Left lung (tissue), 10 donors: ENCODE measurements around the gene MOB3B. TPM values are rescaled to one million over a fixed set of nuclear protein-coding genes. Genes with fewer than 3 reads are reported as not detected.
A peak's percentile ranks its signal among the peaks of the same experiment; 100 is the strongest.

Experiments
- ATAC-seq: fragments of 200-7000 bp; cut with Tn5 transposase; one replicate; pipeline ENCODE4 v1.9.1; 2020; ENCODE audit warnings: moderate library complexity
- DNase-seq, 4 donors: peaks; one replicate each; pipeline ENCODE4 v3.0.0-alpha.2; 2013 to 2020
- H3K27ac ChIP-seq, 2 donors: fragments of 200-600 bp; sonication (generic) in 1 of 2; one replicate each; pipeline versions ENCODE4 v1.5.0 to v1.8.0; 2020 to 2021
- H3K27me3 ChIP-seq, 2 donors: fragments of 200-600 bp; sonication (generic) in 1 of 2; one replicate each; pipeline versions ENCODE4 v1.5.0 to v1.8.0; 2020 to 2021
- H3K36me3 ChIP-seq, 2 donors: fragments of 200-600 bp; sonication (generic) in 1 of 2; one replicate each; pipeline versions ENCODE4 v1.5.0 to v1.8.0; 2020 to 2021
- H3K4me1 ChIP-seq, 2 donors: fragments of 200-600 bp; one replicate each; pipeline ENCODE4 v1.8.0; 2021
- H3K4me3 ChIP-seq, 2 donors: fragments of 200-600 bp; sonication (generic) in 1 of 2; one replicate each; pipeline versions ENCODE4 v1.5.0 to v1.8.0; 2020 to 2021; ENCODE audit warnings: mild to moderate bottlenecking in 1 of 2
- H3K9me3 ChIP-seq, 2 donors: fragments of 200-600 bp; sonication (generic) in 1 of 2; one replicate each; pipeline versions ENCODE4 v1.5.0 to v1.8.0; 2020 to 2021
- CTCF ChIP-seq, 2 donors: fragments of 200-600 bp; sonication (generic) in 1 of 2; IDR thresholded peaks; one replicate each; pipeline versions ENCODE4 v1.5.0 to v1.8.0; 2021; ENCODE audit warnings: antibody characterized with exemption in 2 of 2
- intact Hi-C, 2 donors: fragments of 100-400 bp; cut with DNase I; formaldehyde crosslinking; loops; one replicate each; pipeline versions ENCODE4 v1.11.2 to v1.14.2; 2022
- polyA plus RNA-seq, 6 donors: library from polyadenylated mRNA; unstranded; fragments of 120-200 nt; gene quantifications; one replicate each; pipeline ENCODE4 v1.2.1, GENCODE V29; 2013; ENCODE audit not compliant: insufficient read length in 6 of 6
- total RNA-seq, 2 donors: library from RNA; stranded (reverse); fragmentation: NEBNext Ultra II Directional; extraction: Animal tissue kit (Norgen Biotek cat#: 25700); gene quantifications; one replicate each; pipeline ENCODE4 v1.2.1, GENCODE V29; 2021
- donor health status: DM: no; HTN: yes; CAD: no.
- donor health status: DM: no; HTN: no; CAD: no.

The MOB3B gene
- total and polyA plus RNA-seq, 8 donors: 7.2 to 18.3 (median 15.8) TPM

DNA sequence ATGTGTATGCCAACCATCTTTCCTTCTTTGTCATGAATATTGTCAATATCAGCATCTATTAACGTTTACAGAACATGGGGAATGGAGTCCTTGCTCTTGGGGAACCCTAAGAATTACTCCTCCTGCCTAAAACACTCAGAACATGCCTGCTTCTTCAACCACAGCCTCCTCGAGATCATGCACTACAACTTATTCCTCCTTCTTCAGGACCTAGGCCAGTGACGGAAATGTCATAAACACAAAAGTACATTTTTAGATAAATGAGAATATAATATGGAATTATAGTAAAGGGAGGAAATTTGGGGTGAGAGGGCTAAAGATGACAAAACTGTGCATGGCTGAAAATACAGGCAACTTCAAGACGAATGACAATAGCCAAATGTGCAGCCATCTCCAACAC, 8.6 kb downstream of the MOB3B start:
- no peak overlapping the region for H3K27ac ChIP-seq
- TF ChIP-seq CTCF (IDR thresholded peaks at IDR 0.05): no peak
- DNase-seq (no peak), ATAC-seq (no peak)
- intact Hi-C loops: no loop called here
- H3K9me3 ChIP-seq: no peaks in the 10 kb centered on the region
- no peaks in the 10 kb centered on the region for H3K4me1 ChIP-seq
- H3K36me3 ChIP-seq: no peaks in the 10 kb centered on the region
- H3K27me3 ChIP-seq: no peaks in the 10 kb centered on the region
- H3K4me3 ChIP-seq: no peak overlapping the region

DNA sequence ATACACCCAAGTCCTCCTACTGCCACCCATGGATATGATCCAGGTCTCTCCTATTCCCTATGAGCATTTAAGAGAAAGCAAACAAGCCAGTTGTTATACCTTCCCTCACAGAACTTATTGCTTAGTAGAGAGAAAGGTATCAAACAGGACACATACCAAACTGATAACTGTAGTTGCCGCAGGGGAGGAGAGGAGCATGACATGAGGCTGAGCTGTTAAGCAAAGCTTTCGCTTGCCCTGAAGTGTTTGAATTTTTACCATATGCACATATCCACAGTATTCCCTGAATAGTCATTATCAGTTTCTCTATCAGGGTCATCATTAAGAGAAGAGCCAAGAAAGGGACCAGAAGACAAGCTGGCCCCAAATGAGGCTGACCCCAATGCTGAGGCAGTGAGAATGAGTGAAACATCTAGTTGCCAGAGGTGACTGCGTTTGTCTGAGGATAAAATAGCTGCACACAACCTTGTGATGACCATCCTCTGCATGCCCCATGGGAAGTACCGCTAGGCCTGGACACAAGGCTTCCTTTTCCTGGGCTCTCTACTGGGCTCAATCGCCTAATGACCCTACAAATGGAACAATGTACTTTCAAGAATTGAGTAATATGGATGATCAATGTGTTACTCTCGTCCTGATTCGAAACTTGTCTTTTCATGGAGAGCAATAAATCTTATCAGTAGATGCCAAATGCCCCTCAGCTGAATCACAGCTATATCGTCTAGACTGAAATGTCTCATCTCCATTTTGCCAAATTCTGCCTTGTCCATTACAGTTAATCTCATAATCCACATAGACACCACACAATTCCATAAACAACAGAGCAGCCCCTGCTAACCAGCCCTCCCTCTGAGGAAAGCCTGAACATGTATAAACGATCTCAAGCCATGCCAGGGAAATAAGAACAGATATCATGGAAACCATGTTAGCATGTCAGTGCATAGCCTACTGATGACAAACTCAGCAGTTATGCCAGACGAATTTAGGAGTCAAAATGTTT, 9.8 kb downstream of the MOB3B start:
- no peak overlapping the region for H3K4me3 ChIP-seq
- intact Hi-C loops: no loop called here
- ATAC-seq: no peak

GRCh38 chr9:27518809-27519208, 10.8 kb downstream of the MOB3B start:
- no peak for ATAC-seq
- TF ChIP-seq CTCF (IDR thresholded peaks at IDR 0.05): no peak
- Histone ChIP-seq H3K4me3 (no peak overlapping the region), H3K4me1 (no peaks in the 10 kb centered on the region), H3K27me3 (no peaks in the 10 kb centered on the region), H3K27ac (no peak overlapping the region), H3K36me3 (no peaks in the 10 kb centered on the region), H3K9me3 (no peaks in the 10 kb centered on the region)
- no peak for DNase-seq
- intact Hi-C loops: no loop called here

More for the DNA sequence above, 9.8 kb downstream of the MOB3B start:
- DNase-seq: no peak
- H3K4me1 ChIP-seq: no peaks in the 10 kb centered on the region
- H3K36me3 ChIP-seq: no peaks in the 10 kb centered on the region
- no peaks in the 10 kb centered on the region for H3K9me3 ChIP-seq
- TF ChIP-seq CTCF (IDR thresholded peaks at IDR 0.05): no peak
- no peak overlapping the region for H3K27ac ChIP-seq
- no peaks in the 10 kb centered on the region for H3K27me3 ChIP-seq

DNA sequence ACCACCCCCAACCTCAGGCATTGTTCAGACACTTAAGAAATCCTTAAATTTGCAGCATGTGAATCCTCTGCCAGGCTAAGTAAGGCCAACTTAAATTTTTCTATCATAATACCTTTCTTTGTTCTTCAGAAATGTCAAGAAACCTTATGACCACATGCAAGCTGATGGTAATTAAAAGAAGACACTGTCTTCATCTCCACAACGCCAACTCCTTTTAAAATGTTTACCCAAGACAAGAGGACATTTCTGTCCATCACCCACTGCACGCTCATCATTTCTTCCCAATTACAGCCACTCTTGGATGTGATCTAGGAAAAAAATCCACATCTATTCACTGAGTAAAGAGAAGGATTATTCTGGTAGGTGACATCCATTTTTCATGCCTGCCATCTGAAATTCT, 11.6 kb downstream of the MOB3B start:
- no peaks in the 10 kb centered on the region for H3K4me1 ChIP-seq
- no peak overlapping the region for H3K27ac ChIP-seq
- DNase-seq (no peak), ATAC-seq (no peak)
- H3K4me3 ChIP-seq: no peak overlapping the region
- TF ChIP-seq CTCF (IDR thresholded peaks at IDR 0.05): no peak
- intact Hi-C loops: no loop called here
- no peaks in the 10 kb centered on the region for H3K27me3 ChIP-seq
- no peaks in the 10 kb centered on the region for H3K9me3 ChIP-seq
- no peaks in the 10 kb centered on the region for H3K36me3 ChIP-seq

DNA sequence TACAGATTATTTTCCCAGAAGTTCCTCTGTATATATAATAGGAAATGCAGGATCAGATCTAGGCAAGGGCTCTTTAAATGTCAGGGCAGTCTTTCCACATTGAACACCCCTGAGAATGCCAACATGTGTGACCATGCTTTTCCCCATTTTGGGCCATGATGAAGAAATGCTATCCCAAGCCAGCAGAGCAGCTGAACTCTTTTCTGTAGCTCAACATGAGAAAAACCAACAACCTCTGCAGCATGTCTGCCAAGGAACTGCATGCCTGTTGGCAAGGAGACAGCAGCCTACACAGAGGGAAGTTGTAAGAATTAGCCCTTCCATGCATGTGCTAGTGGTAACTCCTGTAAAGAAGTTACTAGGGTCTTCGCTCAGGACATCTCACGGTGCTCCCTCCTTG, 15.1 kb downstream of the MOB3B start:
- ATAC-seq: no peak
- H3K4me3 ChIP-seq: no peak overlapping the region
- H3K27ac ChIP-seq: no peak overlapping the region
- H3K9me3 ChIP-seq: no peaks in the 10 kb centered on the region
- H3K27me3 ChIP-seq: no peaks in the 10 kb centered on the region
- DNase-seq: peak in 2 of 4 donors; percentile 48 to 75
- no peak for TF ChIP-seq CTCF (IDR thresholded peaks at IDR 0.05)
- no peaks in the 10 kb centered on the region for H3K4me1 ChIP-seq
- no peaks in the 10 kb centered on the region for H3K36me3 ChIP-seq
- intact Hi-C loops: no loop called here
